NB4 (cell line): ENCODE measurements around the gene DPRX.

Experiments used
- DNase-seq: peaks from one replicate; pipeline ENCODE4 v3.0.0; 2010; ENCODE audit warnings: low read depth
- H3K4me3 ChIP-seq: one replicate; pipeline ENCODE4 v1.5.1; 2011; ENCODE audit warnings: mild to moderate bottlenecking, low read depth, low read length, moderate library complexity
- CTCF ChIP-seq: IDR thresholded peaks from one replicate; pipeline ENCODE4 v1.5.1; 2012; ENCODE audit warnings: low read depth, low read length
- MAX ChIP-seq: IDR thresholded peaks from 2 replicates; pipeline ENCODE4 v1.6.1; 2011; ENCODE audit warnings: low read depth, low read length
- MYC ChIP-seq: IDR thresholded peaks from 2 replicates; pipeline ENCODE4 v1.6.1; 2011; ENCODE audit warnings: low read depth, low read length
- POLR2A ChIP-seq: IDR thresholded peaks from 2 replicates; pipeline ENCODE4 v1.6.1; 2011; ENCODE audit warnings: mild to moderate bottlenecking; ENCODE audit not compliant: insufficient read length; ENCODE audit errors: extremely low read depth

Gene DPRX

GRCh38 chr19:53647350-53647749 is 15.6 kb downstream of the DPRX start:
- no peak for DNase-seq
- TF ChIP-seq MYC (no peak), POLR2A (no peak), CTCF (no peak), MAX (no peak)
- no peak overlapping the region for H3K4me3 ChIP-seq

- DNase-seq: no peak
- TF ChIP-seq POLR2A (no peak), MAX (no peak), CTCF (no peak), MYC (no peak)
- no peak overlapping the region for H3K4me3 ChIP-seq
These were observed 16.0 kb downstream of the DPRX start for GRCh38 chr19:53647792-53648191.

- no peak for DNase-seq
- H3K4me3 ChIP-seq: no peak overlapping the region
- TF ChIP-seq MAX (no peak), MYC (no peak), POLR2A (no peak), CTCF (no peak)
These were observed 18.2 kb downstream of the DPRX start for GRCh38 chr19:53649746-53650593.

- TF ChIP-seq POLR2A (no peak), MAX (no peak), CTCF (no peak), MYC (no peak)
- H3K4me3 ChIP-seq: no peak overlapping the region
- no peak for DNase-seq
These were observed 20.7 kb downstream of the DPRX start for GRCh38 chr19:53652476-53652875.

- TF ChIP-seq CTCF: no peak
- peak; percentile 7 for DNase-seq
These were observed 23.4 kb downstream of the DPRX start for GRCh38 chr19:53655042-53655665.

More at GRCh38 chr19:53655042-53655665, 23.4 kb downstream of the DPRX start:
- H3K4me3 ChIP-seq: no peak overlapping the region
